ENCODE results near the gene SNRNP27. TPM values are rescaled to one million over a fixed set of nuclear protein-coding genes. Genes with fewer than 3 reads are reported as not detected.

The SNRNP27 gene
- total and polyA plus RNA-seq, 2 of the 8 experiments (the other 6 are each of a cell fraction or from before 2014, with no cell fraction given) = 11.1 to 40.5 TPM

GRCh38 chr2:69932596-69932922 is 38.8 kb downstream of the SNRNP27 start:
- ChIA-PET POLR2A (ENCODE audit: partially characterized antibody) (no interaction called here), CTCF (ENCODE audit: partially characterized antibody) (interaction anchor here (0.9 to 2.8 kb wide), 4 partner anchors 11 to 139 kb away, joined by 3 to 11 read pairs (median 4); no protein-coding TSS in a partner anchor)
- no peaks in the 10 kb centered on the region for H3K27me3 ChIP-seq (replicated peaks in 1 of 4; ENCODE audit: control insufficient read depth in 3 of 4, extremely low read depth in 1 of 4, insufficient read depth in 3 of 4, low read length in 3 of 4)
- TF ChIP-seq ASH2L (IDR thresholded peaks at IDR 0.05; ENCODE audit: low read length) = no peak
- no peak for TF ChIP-seq ATF2 (IDR thresholded peaks at IDR 0.05; ENCODE audit: low read length)
- TF ChIP-seq SIX5 (IDR thresholded peaks at IDR 0.05; ENCODE audit: low read depth, low read length) = no peak
- TF ChIP-seq NANOG (IDR thresholded peaks at IDR 0.05; ENCODE audit: insufficient read depth, low read depth, low read length, poor library complexity, severe bottlenecking) = no peak
- TF ChIP-seq CTCF (IDR thresholded peaks at IDR 0.05; ENCODE audit: control extremely low read depth in 1 of 3, insufficient read depth in 1 of 3, low read depth in 1 of 3, low read length in 3 of 3) = no peak
- TF ChIP-seq TBP (IDR thresholded peaks at IDR 0.05; ENCODE audit: low read depth, low read length) = no peak
- no peak for TF ChIP-seq TAF1 (IDR thresholded peaks at IDR 0.05; ENCODE audit: low read depth, low read length)
- no peak for TF ChIP-seq MAX (IDR thresholded peaks at IDR 0.05)
- TF ChIP-seq TCF12 (IDR thresholded peaks at IDR 0.05; ENCODE audit: low read depth, low read length) = no peak
- TF ChIP-seq E2F6 (IDR thresholded peaks at IDR 0.05) = no peak
- H4K8ac ChIP-seq (ENCODE audit: extremely low read depth, insufficient read depth, low read length) = no peak overlapping the region
- no peak overlapping the region for H3K18ac ChIP-seq (ENCODE audit: extremely low read depth, low read length)
- DNase-seq (ENCODE audit: low read depth in 1 of 2, low spot score in 2 of 2) (no peak), FAIRE-seq (no peak)
- no peak overlapping the region for H3K56ac ChIP-seq (replicated peaks; ENCODE audit: insufficient read length, low read depth, low read length)
- H2BK120ac ChIP-seq (replicated peaks; ENCODE audit: low read depth, low read length) = no peak overlapping the region
- no peak overlapping the region for H2AFZ ChIP-seq (ENCODE audit: low read length)
- H3K79me2 ChIP-seq (ENCODE audit: control insufficient read depth in 1 of 2, insufficient read depth in 2 of 2, low read length in 2 of 2) = no peaks in the 10 kb centered on the region
- no peaks in the 10 kb centered on the region for H3K9me3 ChIP-seq (ENCODE audit: insufficient read depth in 2 of 2, low read depth in 1 of 2, low read length in 1 of 2)
- H2BK15ac ChIP-seq (ENCODE audit: low read length) = no peak overlapping the region
- 94% methylated on average over 1 of the region's 1 CpG; no CpG with 5 or more reads in 1 of the 2 experiments for WGBS, 2 experiments (ENCODE audit: extremely low coverage in 1 of 2, insufficient coverage in 1 of 2, insufficient read length in 1 of 2, insufficient replicate concordance in 2 of 2, low coverage in 1 of 2, low lambda C conversion rate in 2 of 2, missing lambda C conversion rate in 1 of 2)
- H3K23ac ChIP-seq (ENCODE audit: insufficient read length) = no peak overlapping the region
- no peak overlapping the region for H4K91ac ChIP-seq (replicated peaks; ENCODE audit: insufficient read length, low read length)
- H3K9ac ChIP-seq (replicated peaks in 1 of 4; ENCODE audit: extremely low read depth in 1 of 4, low read depth in 3 of 4, low read length in 3 of 4) = no peak overlapping the region
- no peak overlapping the region for H4K5ac ChIP-seq (ENCODE audit: insufficient read length, low read depth, low read length)
- H4K20me1 ChIP-seq (replicated peaks in 1 of 2; ENCODE audit: control insufficient read depth in 1 of 2, insufficient read depth in 2 of 2, low read length in 2 of 2) = no peaks in the 10 kb centered on the region
- no peaks in the 10 kb centered on the region for H3K79me1 ChIP-seq (ENCODE audit: low read depth, low read length)
- H3K36me3 ChIP-seq (ENCODE audit: control insufficient read depth in 2 of 4, insufficient read depth in 4 of 4, low read length in 3 of 4) = no peaks in the 10 kb centered on the region; a peak in 1 of 8 replicates
- H3K4me1 ChIP-seq (replicated peaks in 1 of 4; ENCODE audit: control insufficient read depth in 3 of 4, insufficient read depth in 4 of 4, low read length in 3 of 4) = peaks cover 0 to 6% (median 3%) of the 10 kb centered on the region in 4 experiments; a peak in 3 of 7 replicates
- no peak overlapping the region for H2AK5ac ChIP-seq (ENCODE audit: low read depth, low read length)
- no peaks in the 10 kb centered on the region for H3K23me2 ChIP-seq (ENCODE audit: low read depth, low read length)
- H2BK20ac ChIP-seq (ENCODE audit: low read length) = no peak overlapping the region
- no peak overlapping the region for H3K4me2 ChIP-seq (ENCODE audit: insufficient read depth in 1 of 2, low read depth in 2 of 2, low read length in 2 of 2)
- no peak overlapping the region for H3K27ac ChIP-seq (ENCODE audit: low read depth, low read length)
- no peak overlapping the region for H3K4me3 ChIP-seq (ENCODE audit: extremely low read depth in 1 of 4, insufficient read depth in 2 of 4, low read depth in 3 of 4, low read length in 4 of 4)
- H2BK5ac ChIP-seq (ENCODE audit: low read depth, low read length) = no peak overlapping the region
- H2BK12ac ChIP-seq (ENCODE audit: low read depth, low read length) = no peak overlapping the region
- no peak overlapping the region for H3K4ac ChIP-seq (replicated peaks; ENCODE audit: insufficient read length, low read depth, low read length)
- H3K14ac ChIP-seq (ENCODE audit: insufficient read length) = no peak overlapping the region

Measured in H1 (cell line).